ENCODE measurements around the gene ITIH4.

The ITIH4 gene

GRCh38 chr3:52787672-52788625 is 42.5 kb downstream of the ITIH4 start:
- POLR2A ChIA-PET, result no interaction called here
- CTCF ChIA-PET, result no interaction called here
- TF ChIP-seq ZSCAN30 (tag by site-specific recombination; IDR thresholded peaks at IDR 0.05) (no peak), KLF16 (tag by site-specific recombination; IDR thresholded peaks at IDR 0.05) (no peak), ZNF600 (tag by site-specific recombination; IDR thresholded peaks at IDR 0.05) (no peak), ZFP69B (tag by site-specific recombination; IDR thresholded peaks at IDR 0.05) (no peak)
- H3K27ac ChIP-seq (ENCODE audit: extremely low read depth, low read depth, low read length), result no peak overlapping the region
- no peaks in the 10 kb centered on the region for H3K9me3 ChIP-seq (ENCODE audit: control insufficient read depth, insufficient read depth, low read depth, low read length)
- no peaks in the 10 kb centered on the region for H3K36me3 ChIP-seq (ENCODE audit: control insufficient read depth in 2 of 2, insufficient read depth in 1 of 2, low read length in 2 of 2)
- no peaks in the 10 kb centered on the region for H3K4me1 ChIP-seq (ENCODE audit: control insufficient read depth, insufficient read depth, low read length)
- no peak overlapping the region for H3K4me3 ChIP-seq (ENCODE audit: low read depth, low read length)

GRCh38 chr3:52787246-52787645 is 43.2 kb downstream of the ITIH4 start:
- Histone ChIP-seq H3K9me3 (ENCODE audit: control insufficient read depth, insufficient read depth, low read depth, low read length) (no peaks in the 10 kb centered on the region), H3K4me1 (ENCODE audit: control insufficient read depth, insufficient read depth, low read length) (no peaks in the 10 kb centered on the region), H3K4me3 (ENCODE audit: low read depth, low read length) (no peak overlapping the region), H3K36me3 (ENCODE audit: control insufficient read depth in 2 of 2, insufficient read depth in 1 of 2, low read length in 2 of 2) (no peaks in the 10 kb centered on the region), H3K27ac (ENCODE audit: extremely low read depth, low read depth, low read length) (no peak overlapping the region)
- TF ChIP-seq KLF9 (tag by site-specific recombination; IDR thresholded peaks at IDR 0.05; ENCODE audit: low read depth), result no peak
- TF ChIP-seq MEIS1 (CRISPR knock-in tag; IDR thresholded peaks at IDR 0.05; ENCODE audit: borderline replicate concordance), result no peak
- TF ChIP-seq ZNF146 (tag by site-specific recombination; IDR thresholded peaks at IDR 0.05), result no peak
- no peak for TF ChIP-seq IKZF3 (tag by site-specific recombination; IDR thresholded peaks at IDR 0.05)
- TF ChIP-seq ZNF548 (tag by site-specific recombination; IDR thresholded peaks at IDR 0.05), result no peak
- no peak for TF ChIP-seq ZBTB21 (tag by site-specific recombination; IDR thresholded peaks at IDR 0.05)
- no peak for TF ChIP-seq ZNF623 (tag by site-specific recombination; IDR thresholded peaks at IDR 0.05)
- no peak for TF ChIP-seq ZNF670 (tag by site-specific recombination; IDR thresholded peaks at IDR 0.05; ENCODE audit: low read depth)
- ChIA-PET POLR2A (no interaction called here), CTCF (no interaction called here)

GRCh38 chr3:52786330-52787215 is 43.9 kb downstream of the ITIH4 start:
- ChIA-PET CTCF (no interaction called here), POLR2A (no interaction called here)
- Histone ChIP-seq H3K4me3 (ENCODE audit: low read depth, low read length) (no peak overlapping the region), H3K27ac (ENCODE audit: extremely low read depth, low read depth, low read length) (no peak overlapping the region), H3K9me3 (ENCODE audit: control insufficient read depth, insufficient read depth, low read depth, low read length) (no peaks in the 10 kb centered on the region), H3K36me3 (ENCODE audit: control insufficient read depth in 2 of 2, insufficient read depth in 1 of 2, low read length in 2 of 2) (no peaks in the 10 kb centered on the region), H3K4me1 (ENCODE audit: control insufficient read depth, insufficient read depth, low read length) (no peaks in the 10 kb centered on the region)
- TF ChIP-seq SP7 (tag by site-specific recombination; IDR thresholded peaks at IDR 0.05), result no peak
- no peak for TF ChIP-seq TSHZ1 (tag by site-specific recombination; IDR thresholded peaks at IDR 0.05; ENCODE audit: borderline replicate concordance)
- no peak for TF ChIP-seq ZNF202 (tag by site-specific recombination; IDR thresholded peaks at IDR 0.05; ENCODE audit: borderline replicate concordance)
- TF ChIP-seq ZNF416 (tag by site-specific recombination; IDR thresholded peaks at IDR 0.05), result no peak
- TF ChIP-seq ZNF341 (tag by site-specific recombination; IDR thresholded peaks at IDR 0.05; ENCODE audit: low read depth), result no peak
- TF ChIP-seq ZNF423 (tag by site-specific recombination; IDR thresholded peaks at IDR 0.05), result no peak
- no peak for TF ChIP-seq ZNF624 (tag by site-specific recombination; IDR thresholded peaks at IDR 0.05)
- TF ChIP-seq ZNF394 (tag by site-specific recombination; IDR thresholded peaks at IDR 0.05; ENCODE audit: borderline replicate concordance), result no peak
- no peak for TF ChIP-seq INSM2 (tag by site-specific recombination; IDR thresholded peaks at IDR 0.05)
- no peak for TF ChIP-seq ATF2 (tag by site-specific recombination; IDR thresholded peaks at IDR 0.05; ENCODE audit: low read depth)

Data from HEK293 (cell line).